Measurements from ENCODE around the gene KRTAP10-10. TPM values are rescaled to one million over a fixed set of nuclear protein-coding genes. Genes with fewer than 3 reads are reported as not detected.

KRTAP10-10 gene
- total and polyA plus RNA-seq, 3 donors from 2014 or later: not detected

DNA sequence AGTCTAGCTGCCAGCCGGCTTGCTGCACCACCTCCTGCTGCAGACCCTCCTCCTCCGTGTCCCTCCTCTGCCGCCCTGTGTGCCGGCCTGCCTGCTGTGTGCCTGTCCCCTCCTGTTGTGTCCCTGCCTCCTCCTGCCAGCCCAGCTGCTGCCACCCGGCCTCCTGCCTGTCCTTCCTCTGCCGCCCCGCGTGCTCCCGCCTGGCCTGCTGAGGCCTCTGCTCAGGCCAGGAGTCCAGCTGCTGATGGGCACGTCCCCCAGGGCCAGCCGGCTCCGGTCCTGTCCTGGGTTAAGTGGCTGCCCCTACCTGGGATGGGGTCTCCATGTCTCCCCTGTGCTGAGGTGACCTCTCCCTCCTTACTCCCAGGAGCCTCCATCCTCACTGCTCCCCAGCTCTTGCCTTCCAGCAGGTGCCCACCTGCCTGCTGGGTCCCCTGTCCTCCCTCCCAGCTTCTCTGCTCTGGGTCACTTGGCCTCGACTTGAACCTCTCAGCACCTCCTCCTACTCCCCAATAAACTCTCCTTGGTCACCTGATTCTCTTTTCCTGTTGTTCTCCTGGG is 24.4 kb upstream of the KRTAP10-10 start:
- H3K27ac ChIP-seq: no peak overlapping the region
- H3K27me3 ChIP-seq: no peaks in the 10 kb centered on the region
- 79 to 86% methylated on average over 13 of the region's 13 CpGs for WGBS, 2 donors
- no peak for DNase-seq
- no peak overlapping the region for H3K4me3 ChIP-seq
- intact Hi-C loops (cut with DNase I; ENCODE audit: low total_unique reads): no loop called here
- no peaks in the 10 kb centered on the region for H3K9me3 ChIP-seq
- H3K36me3 ChIP-seq (ENCODE audit: low read depth, missing control alignments): no peaks in the 10 kb centered on the region
- no peaks in the 10 kb centered on the region for H3K4me1 ChIP-seq
- TF ChIP-seq POLR2A (IDR thresholded peaks at IDR 0.05) (no peak), CTCF (IDR thresholded peaks at IDR 0.05) (no peak)

DNA sequence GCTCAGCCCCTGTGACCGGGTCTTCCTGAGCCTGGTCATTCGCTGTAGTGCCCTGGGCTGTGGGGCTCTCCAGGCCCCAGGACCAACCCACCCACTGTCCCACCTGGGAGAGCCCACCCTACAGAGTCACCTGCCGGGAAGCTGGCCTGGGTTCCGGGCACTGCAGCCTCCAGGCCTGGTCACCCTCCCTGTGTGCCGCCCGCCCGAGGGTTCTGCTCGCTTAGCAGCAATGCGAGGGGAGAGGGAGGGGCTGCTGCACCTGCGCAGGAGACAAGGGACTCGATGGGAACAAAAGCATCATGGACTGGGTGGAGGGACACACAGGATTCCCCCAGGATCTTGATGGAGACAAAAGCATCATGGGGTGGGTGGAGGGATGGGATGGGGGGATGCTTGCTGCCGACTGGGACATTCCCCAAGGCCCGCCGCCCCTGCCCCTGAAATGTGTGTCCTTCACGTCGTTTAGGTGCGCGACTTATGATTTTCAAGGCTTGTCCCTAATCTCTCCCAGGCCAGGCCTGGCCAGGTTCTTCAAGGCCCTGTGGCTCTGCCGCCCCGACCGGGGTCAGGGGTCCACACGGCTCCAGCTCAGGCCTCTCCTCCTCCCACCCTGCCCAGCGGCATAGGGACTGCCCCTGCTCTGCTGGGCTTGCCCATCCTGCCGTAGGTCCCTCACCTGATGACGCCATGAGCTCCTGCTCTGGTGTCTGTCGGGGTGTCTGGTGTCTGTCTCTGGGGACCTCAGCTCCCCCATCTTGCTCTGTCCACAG is 23.6 kb upstream of the KRTAP10-10 start:
- H3K27me3 ChIP-seq: no peaks in the 10 kb centered on the region
- H3K9me3 ChIP-seq: no peaks in the 10 kb centered on the region
- H3K27ac ChIP-seq: no peak overlapping the region
- H3K4me3 ChIP-seq: no peak overlapping the region
- no peak for DNase-seq
- H3K4me1 ChIP-seq: no peaks in the 10 kb centered on the region
- TF ChIP-seq POLR2A (IDR thresholded peaks at IDR 0.05) (no peak), CTCF (IDR thresholded peaks at IDR 0.05) (no peak)
- H3K36me3 ChIP-seq (ENCODE audit: low read depth, missing control alignments): no peaks in the 10 kb centered on the region
- 82 to 87% methylated on average over 24 to 26 of the region's 26 CpGs for WGBS, 2 donors
- intact Hi-C loops (cut with DNase I; ENCODE audit: low total_unique reads): no loop called here

- Histone ChIP-seq H3K27me3 (no peaks in the 10 kb centered on the region), H3K4me3 (no peak overlapping the region), H3K36me3 (ENCODE audit: low read depth, missing control alignments) (no peaks in the 10 kb centered on the region), H3K9me3 (no peaks in the 10 kb centered on the region), H3K4me1 (no peaks in the 10 kb centered on the region), H3K27ac (no peak overlapping the region)
- intact Hi-C loops (cut with DNase I; ENCODE audit: low total_unique reads): no loop called here
- WGBS, 2 donors: 77 to 80% methylated on average over 8 to 20 of the region's 20 CpGs
- TF ChIP-seq CTCF (IDR thresholded peaks at IDR 0.05) (no peak), POLR2A (IDR thresholded peaks at IDR 0.05) (no peak)
- no peak for DNase-seq
Observed at GRCh38 chr21:44614161-44614631, 23.0 kb upstream of the KRTAP10-10 start.

GRCh38 chr21:44614961-44615391 is 22.2 kb upstream of the KRTAP10-10 start:
- no peak for DNase-seq
- Histone ChIP-seq H3K9me3 (no peaks in the 10 kb centered on the region), H3K36me3 (ENCODE audit: low read depth, missing control alignments) (no peaks in the 10 kb centered on the region), H3K4me1 (no peaks in the 10 kb centered on the region), H3K4me3 (no peak overlapping the region), H3K27me3 (no peaks in the 10 kb centered on the region), H3K27ac (no peak overlapping the region)
- no peak for TF ChIP-seq POLR2A (IDR thresholded peaks at IDR 0.05)
- no peak for TF ChIP-seq CTCF (IDR thresholded peaks at IDR 0.05)
- intact Hi-C loops (cut with DNase I; ENCODE audit: low total_unique reads): no loop called here
- 60 to 76% methylated on average over 24 to 28 of the region's 28 CpGs for WGBS, 2 donors

Measured in testis (tissue), 3 donors.